Activated CD8-positive, alpha-beta memory T cell treated with anti-CD3 and anti-CD28 coated beads for 4 hours (primary cell): ENCODE measurements around the gene PCDHGB4.
"Not testable (repeated sequence)": the region's sequence is repeated elsewhere in the genome, so short reads cannot be mapped to it uniquely, and the experiment has no call there.

Experiments used
- DNase-seq, 2 donors: peaks; one replicate each; pipeline ENCODE4 v3.0.0-alpha.2; 2020; ENCODE audit warnings: low read depth in 2 of 2

The PCDHGB4 gene

GRCh38 chr5:141387557-141388311 is at the start of gene PCDHGB4:
PCDHGB4 (plus strand) TSS chr5:141387698; CDS start chr5:141387885, 187 bp downstream.
- DNase-seq = not testable (repeated sequence)

GRCh38 chr5:141338538-141339306 is 48.8 kb upstream of the PCDHGB4 start, which contains the start of gene PCDHGA2:
PCDHGA2 (plus strand) TSS chr5:141338760.
- DNase-seq = no peak

GRCh38 chr5:141340781-141341354 is 46.6 kb upstream of the PCDHGB4 start:
- DNase-seq = not testable (repeated sequence)

GRCh38 chr5:141342773-141343172 is 44.7 kb upstream of the PCDHGB4 start:
- DNase-seq = no peak

GRCh38 chr5:141343242-141343952 is 44.1 kb upstream of the PCDHGB4 start, which contains the start of gene PCDHGA3:
PCDHGA3 (plus strand) TSS chr5:141343829; CDS start chr5:141344034, 205 bp downstream.
- DNase-seq = no peak

GRCh38 chr5:141343953-141344463 is 43.5 kb upstream of the PCDHGB4 start:
- DNase-seq = no peak

GRCh38 chr5:141345327-141345726 is 42.2 kb upstream of the PCDHGB4 start:
- DNase-seq = no peak

GRCh38 chr5:141346017-141346416 is 41.5 kb upstream of the PCDHGB4 start:
- DNase-seq = not testable (repeated sequence)

GRCh38 chr5:141349917-141350619 is 37.4 kb upstream of the PCDHGB4 start, which contains the start of gene PCDHGB1:
PCDHGB1 (plus strand) TSS chr5:141350099; CDS start chr5:141350261, 162 bp downstream.
- no peak for DNase-seq

- DNase-seq = no peak
Measured at GRCh38 chr5:141351591-141351990, 35.9 kb upstream of the PCDHGB4 start.

GRCh38 chr5:141354900-141355469 is 32.5 kb upstream of the PCDHGB4 start, which contains the start of gene PCDHGA4:
PCDHGA4 (plus strand) TSS chr5:141355021; CDS start chr5:141355108, 87 bp downstream.
- DNase-seq = no peak

GRCh38 chr5:141355641-141356040 is 31.9 kb upstream of the PCDHGB4 start:
- DNase-seq = no peak

- DNase-seq = no peak
Measured at GRCh38 chr5:141356133-141356532, 31.4 kb upstream of the PCDHGB4 start.

GRCh38 chr5:141356950-141357349 is 30.5 kb upstream of the PCDHGB4 start:
- DNase-seq = no peak

- DNase-seq = no peak
Measured at GRCh38 chr5:141359790-141360426, 27.6 kb upstream of the PCDHGB4 start, which contains the start of gene PCDHGB2. PCDHGB2 (plus strand) TSS chr5:141359994; CDS start chr5:141360136, 142 bp downstream.

GRCh38 chr5:141360685-141361084 is 26.8 kb upstream of the PCDHGB4 start:
- no peak for DNase-seq

GRCh38 chr5:141362719-141363118 is 24.8 kb upstream of the PCDHGB4 start:
- DNase-seq = no peak

GRCh38 chr5:141363952-141364660 is 23.4 kb upstream of the PCDHGB4 start, which contains the start of gene PCDHGA5:
PCDHGA5 (plus strand) TSS chr5:141364162; CDS start chr5:141364331, 169 bp downstream.
- no peak for DNase-seq
